Hepatocyte (in vitro differentiated cells): Measurements from ENCODE around the gene LRRC42. TPM values are rescaled to one million over a fixed set of nuclear protein-coding genes. Genes with fewer than 3 reads are reported as not detected.

ENCODE experiments used
- DNase-seq: peaks from one replicate; pipeline ENCODE4 v3.0.0-alpha.2; 2016; ENCODE audit warnings: low spot score
- H2AFZ ChIP-seq: fragments of 200-600 bp; sonication (generic); 2 replicates; pipeline ENCODE4 v1.6.0; 2016; ENCODE audit warnings: antibody characterized with exemption, mild to moderate bottlenecking
- H3K27ac ChIP-seq: fragments of 200-600 bp; sonication (generic); 2 replicates; pipeline ENCODE4 v1.5.1; 2016; ENCODE audit warnings: mild to moderate bottlenecking
- H3K27me3 ChIP-seq: fragments of 200-600 bp; sonication (generic); 2 replicates; pipeline ENCODE4 v1.6.1; 2016
- H3K36me3 ChIP-seq: fragments of 200-600 bp; sonication (generic); replicated peaks from 2 replicates; pipeline ENCODE4 v1.5.1; 2016; ENCODE audit warnings: low read depth; ENCODE audit not compliant: insufficient read depth
- H3K4me1 ChIP-seq: fragments of 200-600 bp; sonication (generic); 2 replicates; pipeline ENCODE4 v1.5.1; 2016; ENCODE audit warnings: mild to moderate bottlenecking, moderate library complexity; ENCODE audit not compliant: insufficient read depth
- H3K4me2 ChIP-seq: fragments of 200-600 bp; sonication (generic); 2 replicates; pipeline ENCODE4 v1.6.0; 2016
- H3K4me3 ChIP-seq: fragments of 200-600 bp; sonication (generic); 2 replicates; pipeline ENCODE4 v1.5.1; 2016; ENCODE audit warnings: mild to moderate bottlenecking
- H3K79me2 ChIP-seq: fragments of 200-600 bp; sonication (generic); 2 replicates; pipeline ENCODE4 v1.6.0; 2017; ENCODE audit warnings: mild to moderate bottlenecking
- H3K9me2 ChIP-seq: fragments of 200-600 bp; sonication (generic); replicated peaks from 2 replicates; pipeline ENCODE4 v1.6.0; 2017; ENCODE audit warnings: mild to moderate bottlenecking; ENCODE audit not compliant: insufficient read depth
- H3K9me3 ChIP-seq: fragments of 200-600 bp; sonication (generic); 2 replicates; pipeline ENCODE4 v1.5.1; 2016; ENCODE audit warnings: low read depth, mild to moderate bottlenecking
- H4K20me1 ChIP-seq: fragments of 200-600 bp; sonication (generic); 2 replicates; pipeline ENCODE4 v1.6.0; 2016; ENCODE audit warnings: mild to moderate bottlenecking; ENCODE audit not compliant: insufficient read depth, poor library complexity, severe bottlenecking
- CTCF ChIP-seq: fragments of 200-600 bp; sonication (generic); IDR thresholded peaks from 2 replicates; pipeline ENCODE4 v1.5.1; 2016; ENCODE audit warnings: antibody characterized with exemption, mild to moderate bottlenecking; ENCODE audit not compliant: poor library complexity
- EZH2 ChIP-seq: fragments of 200-600 bp; sonication (generic); IDR thresholded peaks from 2 replicates; pipeline ENCODE4 v1.6.1; 2016; ENCODE audit warnings: antibody characterized with exemption, mild to moderate bottlenecking, borderline replicate concordance
- EZH2phosphoT487 ChIP-seq: fragments of 200-600 bp; sonication (generic); IDR thresholded peaks from one replicate; pipeline ENCODE4 v1.6.1; 2018; ENCODE audit warnings: antibody characterized with exemption, mild to moderate bottlenecking, low read depth, moderate library complexity; ENCODE audit not compliant: unreplicated experiment, severe bottlenecking
- WGBS: methylation state at CpG from one replicate; pipeline ENCODE4 v1.1.6; 2016; ENCODE audit warnings: low lambda C conversion rate; ENCODE audit errors: missing lambda C conversion rate; 5-methylcytosine and 5-hydroxymethylcytosine counted together
- polyA plus RNA-seq: library from polyadenylated mRNA; unstranded; fragments of >200 nt; fragmentation: Nextera tagmentation; extraction: Ambion mirVana; gene quantifications from 2 replicates; pipeline ENCODE4 v1.2.1, GENCODE V29; 2016
- total RNA-seq: library from RNA; depleted of rRNA; stranded (reverse); fragments of >200 nt; gene quantifications from 2 replicates; pipeline ENCODE4 v1.2.3, GENCODE V29; 2014

The LRRC42 gene
- total and polyA plus RNA-seq, 2 experiments from 2014 or later = 56.6 to 58.2 TPM

GRCh38 chr1:53998223-53998622 lies 52.1 kb downstream of the LRRC42 start:
- H3K4me1 ChIP-seq = no peaks in the 10 kb centered on the region
- 92% methylated on average over 1 of the region's 1 CpG for WGBS
- H3K9me2 ChIP-seq = no peaks in the 10 kb centered on the region
- TF ChIP-seq CTCF (no peak), EZH2phosphoT487 (no peak), EZH2 (no peak)
- no peaks in the 10 kb centered on the region for H3K79me2 ChIP-seq
- H3K4me3 ChIP-seq = no peak overlapping the region
- H3K4me2 ChIP-seq = no peak overlapping the region
- H4K20me1 ChIP-seq = no peaks in the 10 kb centered on the region
- no peaks in the 10 kb centered on the region for H3K36me3 ChIP-seq
- no peak overlapping the region for H2AFZ ChIP-seq
- no peaks in the 10 kb centered on the region for H3K27me3 ChIP-seq
- no peak for DNase-seq
- no peak overlapping the region for H3K27ac ChIP-seq
- no peaks in the 10 kb centered on the region for H3K9me3 ChIP-seq

GRCh38 chr1:53999920-54000319 lies 53.8 kb downstream of the LRRC42 start:
- Histone ChIP-seq H3K9me2 (no peaks in the 10 kb centered on the region), H3K4me1 (no peaks in the 10 kb centered on the region), H4K20me1 (no peaks in the 10 kb centered on the region), H3K36me3 (no peaks in the 10 kb centered on the region), H3K27ac (no peak overlapping the region), H3K4me3 (no peak overlapping the region), H2AFZ (no peak overlapping the region), H3K27me3 (no peaks in the 10 kb centered on the region), H3K4me2 (no peak overlapping the region), H3K79me2 (no peaks in the 10 kb centered on the region), H3K9me3 (no peaks in the 10 kb centered on the region)
- no peak for TF ChIP-seq CTCF
- TF ChIP-seq EZH2 = no peak
- no peak for TF ChIP-seq EZH2phosphoT487
- no peak for DNase-seq

DNA sequence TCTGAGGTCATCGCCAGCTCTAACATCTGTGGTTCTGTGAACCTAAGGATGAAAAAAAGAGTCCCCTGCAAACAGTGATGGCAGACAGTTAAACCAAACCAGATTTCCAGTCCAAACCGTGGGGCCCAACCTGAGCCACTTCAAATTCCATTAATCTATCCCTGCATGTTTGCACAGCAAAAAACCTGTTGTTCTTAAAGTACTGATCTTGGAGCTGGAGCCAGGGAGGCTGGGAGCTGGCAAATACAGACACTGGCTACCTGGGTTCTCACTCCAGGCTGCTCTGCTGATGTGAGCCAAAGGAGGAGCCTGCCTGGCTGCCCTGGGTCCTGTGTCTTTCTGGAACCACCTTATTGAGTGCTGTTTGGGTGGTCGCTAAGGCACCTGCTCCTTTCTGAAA lies 55.4 kb downstream of the LRRC42 start:
- no peaks in the 10 kb centered on the region for H3K4me1 ChIP-seq
- 38% methylated on average over 3 of the region's 3 CpGs for WGBS
- DNase-seq = no peak

More for the DNA sequence above, 55.4 kb downstream of the LRRC42 start:
- no peaks in the 10 kb centered on the region for H4K20me1 ChIP-seq
- TF ChIP-seq EZH2 = no peak
- TF ChIP-seq CTCF = no peak
- TF ChIP-seq EZH2phosphoT487 = no peak
- peak overlapping the region; percentile 48 for H2AFZ ChIP-seq
- no peaks in the 10 kb centered on the region for H3K36me3 ChIP-seq
- H3K9me2 ChIP-seq = no peaks in the 10 kb centered on the region
- no peaks in the 10 kb centered on the region for H3K27me3 ChIP-seq
- H3K79me2 ChIP-seq = no peaks in the 10 kb centered on the region
- no peak overlapping the region for H3K4me2 ChIP-seq
- no peak overlapping the region for H3K27ac ChIP-seq
- no peak overlapping the region for H3K4me3 ChIP-seq
- H3K9me3 ChIP-seq = no peaks in the 10 kb centered on the region
